GM12801 (cell line): ENCODE measurements around the gene NOL4L.

Experiments
- CTCF ChIP-seq: IDR thresholded peaks from one replicate; pipeline ENCODE4 v1.5.1; 2011; ENCODE audit warnings: control low read depth; ENCODE audit not compliant: insufficient read length; ENCODE audit errors: extremely low read depth

The NOL4L gene

GRCh38 chr20:32510601-32511357 is 74.4 kb downstream of the NOL4L start:
- no peak for TF ChIP-seq CTCF

- no peak for TF ChIP-seq CTCF
Observed at GRCh38 chr20:32510120-32510600, 75.0 kb downstream of the NOL4L start.

GRCh38 chr20:32509639-32510066 is 75.5 kb downstream of the NOL4L start:
- TF ChIP-seq CTCF, result no peak

GRCh38 chr20:32508775-32509119 is 76.4 kb downstream of the NOL4L start:
- no peak for TF ChIP-seq CTCF

GRCh38 chr20:32507998-32508774 is 76.9 kb downstream of the NOL4L start:
- no peak for TF ChIP-seq CTCF

- TF ChIP-seq CTCF, result no peak
Observed at GRCh38 chr20:32506721-32507120, 78.4 kb downstream of the NOL4L start.

- TF ChIP-seq CTCF, result no peak
Observed at GRCh38 chr20:32505723-32506473, 79.2 kb downstream of the NOL4L start.
